Measurements from ENCODE around the gene ARHGAP15.

ARHGAP15 gene

DNA sequence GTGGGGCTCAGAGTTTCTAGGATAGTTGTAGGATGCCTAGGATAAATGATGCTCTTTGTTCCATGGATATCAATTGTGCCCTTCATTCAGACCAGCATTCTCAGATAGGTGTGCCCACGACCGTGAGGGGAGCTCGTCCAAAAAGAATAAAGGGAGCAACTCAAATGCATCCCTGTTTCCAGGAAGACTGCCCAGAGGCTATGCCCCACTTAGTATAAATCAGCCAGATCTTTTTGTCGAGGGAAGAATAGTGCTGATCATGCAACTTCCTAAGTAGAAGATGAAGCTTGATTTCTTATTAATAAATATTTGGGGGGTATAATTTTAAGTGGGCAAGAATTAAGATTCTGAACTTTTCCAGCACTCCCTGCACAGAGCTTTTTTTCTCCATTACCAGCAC lies 450.2 kb downstream of the ARHGAP15 start:
- no peak for DNase-seq (ENCODE audit: low read depth in 3 of 3)

DNA sequence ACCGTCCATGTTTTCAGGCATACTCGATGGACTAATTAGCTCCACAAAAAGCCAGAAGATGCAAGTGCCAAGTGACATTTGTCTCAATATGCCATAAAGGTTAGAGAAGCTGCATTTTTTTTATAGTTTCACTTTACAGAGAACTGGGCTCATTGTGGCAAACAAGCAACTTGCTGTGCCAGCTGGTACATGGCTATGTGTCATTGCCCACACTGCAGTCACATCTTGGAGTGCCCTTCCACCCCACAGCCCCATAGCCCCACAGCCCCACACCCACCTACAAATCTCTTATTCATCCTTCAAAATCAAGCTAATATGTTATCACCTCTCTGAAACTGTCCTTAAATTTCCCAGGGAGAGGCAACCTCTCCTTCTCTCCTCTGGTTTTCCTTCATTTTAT lies 451.9 kb downstream of the ARHGAP15 start:
- no peak for DNase-seq (ENCODE audit: low read depth in 3 of 3)

DNA sequence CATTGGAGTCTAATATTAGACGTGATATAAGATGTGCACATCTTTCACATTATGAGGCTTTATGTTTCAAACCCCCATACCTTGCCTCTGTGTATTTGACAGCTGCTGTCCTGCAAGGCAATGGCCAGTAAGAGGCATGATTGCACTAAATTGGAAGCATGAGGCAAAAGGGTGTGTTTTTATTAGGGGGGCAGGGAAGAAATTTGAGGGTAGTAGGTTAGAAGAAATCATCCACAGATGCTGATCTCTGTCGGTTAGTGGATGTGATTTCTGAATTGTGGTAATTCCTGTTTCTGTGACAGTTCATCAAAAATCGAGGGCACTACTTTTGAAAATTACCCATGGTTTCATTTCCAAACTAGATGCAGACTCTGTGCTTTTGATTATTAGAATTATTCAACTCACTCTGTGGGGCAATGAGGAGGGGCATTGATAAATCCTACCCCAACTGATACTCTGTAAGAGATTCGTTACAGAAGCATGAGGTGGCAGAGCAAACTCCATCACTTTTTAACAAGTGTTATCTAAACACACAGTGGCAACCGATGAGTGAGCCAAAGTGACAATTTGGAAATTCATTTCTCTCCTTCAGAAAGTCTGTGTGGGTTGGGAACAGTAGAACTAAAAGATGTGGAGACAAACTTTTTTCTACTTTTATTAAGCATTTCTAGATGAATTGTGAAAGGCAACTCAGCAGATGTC lies 453.0 kb downstream of the ARHGAP15 start:
- DNase-seq (ENCODE audit: low read depth in 3 of 3): no peak

DNA sequence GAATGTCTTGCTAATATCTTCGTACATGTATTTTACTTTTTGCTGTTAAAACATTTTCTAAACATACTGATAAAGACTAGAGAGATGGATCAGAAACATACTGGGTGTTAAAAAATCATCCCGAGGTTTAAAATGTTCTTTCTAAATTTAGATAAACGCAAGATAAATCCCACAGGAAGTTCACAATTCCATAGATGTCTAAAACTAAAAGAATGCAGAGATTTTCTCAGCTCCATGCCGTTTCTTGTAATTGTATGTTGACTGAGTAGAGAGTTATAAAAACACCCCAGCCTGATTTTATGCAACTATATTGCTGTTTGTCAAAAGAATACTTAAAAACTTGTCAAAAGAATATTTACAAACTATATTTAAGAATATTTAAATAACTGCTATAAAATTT lies 455.7 kb downstream of the ARHGAP15 start:
- DNase-seq (ENCODE audit: low read depth in 3 of 3): no peak

DNA sequence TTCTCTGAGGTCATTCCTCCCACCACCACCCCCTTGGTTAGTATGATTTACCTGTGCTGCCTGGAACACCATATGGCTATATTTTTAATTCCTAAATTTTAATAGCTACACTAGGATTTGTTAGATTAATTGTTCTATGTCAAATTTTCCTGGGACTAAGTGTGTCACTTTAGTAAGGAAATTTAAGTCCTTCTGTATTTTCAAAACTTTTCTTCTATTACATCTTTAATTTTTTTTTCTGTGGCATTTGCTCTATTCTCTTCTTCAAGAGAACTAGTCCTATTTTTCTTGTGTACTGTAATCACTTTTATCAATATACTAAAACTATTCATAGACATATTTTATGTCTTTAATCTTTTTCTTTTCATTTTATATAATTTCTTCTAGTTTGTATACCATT lies 456.9 kb downstream of the ARHGAP15 start:
- DNase-seq (ENCODE audit: low read depth in 3 of 3): no peak

DNA sequence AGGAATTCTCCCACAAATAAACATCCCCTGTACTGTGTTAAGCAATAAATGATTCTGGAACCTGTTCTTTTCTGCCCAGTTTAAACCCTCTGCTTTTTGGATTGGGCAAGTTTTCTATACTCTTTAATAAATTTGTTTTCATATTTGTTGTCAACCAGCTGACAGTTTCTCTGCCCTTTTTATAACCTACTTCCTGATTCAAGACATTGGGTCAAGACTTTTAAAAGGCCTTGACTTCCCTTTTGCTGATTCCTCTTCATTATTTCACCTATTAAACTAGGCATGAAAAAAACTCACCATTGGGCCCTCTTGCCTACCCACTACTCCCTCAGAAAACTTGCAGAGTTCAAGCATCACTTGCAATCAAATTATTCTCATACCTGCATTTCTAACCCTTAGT lies 459.5 kb downstream of the ARHGAP15 start:
- DNase-seq (ENCODE audit: low read depth in 3 of 3): no peak

DNA sequence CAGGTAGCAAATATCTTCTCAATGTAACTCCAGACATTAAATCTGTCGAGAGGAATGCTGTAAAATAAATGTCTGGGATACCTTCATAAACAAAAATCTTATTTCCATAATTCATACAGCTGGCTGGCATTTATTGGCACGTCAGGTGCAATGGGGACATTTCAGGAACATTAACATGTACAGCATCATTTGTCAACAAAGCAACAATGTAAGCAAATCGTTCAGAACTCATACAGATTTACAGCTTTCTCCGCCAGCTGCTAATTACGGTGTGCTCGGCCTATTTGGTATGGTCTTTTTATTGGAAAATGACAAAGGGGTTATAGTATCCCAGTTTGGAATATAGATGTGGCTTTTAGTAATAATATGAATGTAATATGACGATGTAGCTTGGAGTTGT lies 464.9 kb downstream of the ARHGAP15 start:
- no peak for DNase-seq (ENCODE audit: low read depth in 3 of 3)

DNA sequence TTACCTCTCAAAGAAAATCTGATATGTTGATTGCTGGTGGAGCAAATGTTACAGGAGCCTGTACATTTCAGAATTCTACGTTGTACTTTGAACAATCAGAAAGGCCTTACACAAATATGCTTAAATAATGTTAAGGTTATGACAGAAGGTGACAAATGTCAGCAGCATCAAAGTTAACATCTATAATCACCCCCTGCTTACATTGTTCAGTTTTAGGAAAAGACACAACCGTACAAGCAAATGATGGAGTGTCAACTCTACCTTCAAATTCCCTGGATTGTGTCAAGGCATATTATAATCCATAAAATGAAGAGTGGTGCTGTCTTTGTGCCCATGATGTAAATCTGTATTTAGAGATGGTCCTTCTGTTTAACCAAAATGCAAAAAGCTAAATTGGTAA lies 465.5 kb downstream of the ARHGAP15 start:
- no peak for DNase-seq (ENCODE audit: low read depth in 3 of 3)

DNA sequence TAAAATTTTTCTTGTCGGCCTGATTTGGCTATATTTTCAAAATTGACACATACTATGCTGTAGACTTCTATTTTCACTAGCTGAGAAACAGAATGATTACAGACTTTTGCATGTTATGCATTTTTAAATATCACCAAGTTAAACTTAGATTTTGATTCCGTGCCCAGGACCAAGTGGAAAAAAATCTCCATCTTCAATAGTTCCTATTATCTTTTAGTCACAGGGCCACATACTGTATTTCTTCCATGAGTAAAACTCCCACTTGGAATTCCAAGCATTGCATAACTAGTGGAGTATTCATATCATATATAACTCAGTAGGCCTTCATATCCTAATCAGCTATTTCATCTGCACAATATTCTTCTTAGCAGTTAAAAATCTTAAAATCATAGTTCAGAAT lies 470.9 kb downstream of the ARHGAP15 start:
- DNase-seq (ENCODE audit: low read depth in 3 of 3): no peak

DNA sequence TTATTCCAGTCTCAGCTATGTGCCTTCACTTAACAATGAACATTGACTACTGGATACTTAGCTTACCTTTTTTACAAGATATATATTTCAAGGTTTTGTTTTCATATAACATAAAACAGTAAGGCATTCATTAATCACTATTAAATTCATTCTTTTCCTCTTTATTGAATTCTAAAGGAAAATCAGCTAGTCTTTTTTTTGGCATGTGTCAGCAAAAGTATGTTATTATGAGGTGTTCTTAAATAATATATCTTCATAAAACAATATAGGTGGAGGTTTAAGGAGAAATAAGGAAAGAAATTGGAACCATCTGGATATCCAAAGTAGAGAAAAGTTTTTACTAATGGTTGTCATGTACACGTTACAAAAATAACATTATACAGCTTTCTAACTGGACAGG lies 472.6 kb downstream of the ARHGAP15 start:
- DNase-seq (ENCODE audit: low read depth in 3 of 3): no peak

DNA sequence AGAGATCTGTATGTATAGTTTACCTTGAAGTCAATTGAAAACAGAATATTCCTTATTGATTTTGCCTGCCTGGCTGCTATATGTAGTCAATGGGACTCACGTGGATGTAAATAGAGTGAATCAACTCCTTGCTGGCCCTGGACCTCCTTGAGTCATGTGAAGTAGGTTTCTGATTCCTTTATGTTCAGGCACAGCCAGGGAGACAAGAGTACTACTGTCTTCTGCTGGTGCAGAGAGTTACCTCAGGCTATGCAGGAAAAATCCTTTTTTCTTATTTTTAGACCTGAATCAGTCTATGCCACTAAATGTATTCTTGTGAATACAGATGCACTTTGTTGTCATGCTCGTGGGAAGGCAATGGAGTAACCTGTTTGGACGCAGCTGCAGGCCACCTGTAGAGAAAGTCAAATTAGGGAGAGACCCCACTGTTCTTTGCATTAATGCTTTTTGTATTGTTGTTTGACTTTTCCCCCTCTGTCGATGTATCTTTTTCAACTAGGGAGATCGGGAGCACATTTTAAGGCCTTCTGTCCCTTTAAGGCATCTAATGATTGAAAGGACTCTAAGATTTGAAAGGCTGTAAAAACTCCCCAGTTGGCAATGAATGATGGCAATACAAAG lies 473.9 kb downstream of the ARHGAP15 start:
- no peak for DNase-seq (ENCODE audit: low read depth in 3 of 3)

DNA sequence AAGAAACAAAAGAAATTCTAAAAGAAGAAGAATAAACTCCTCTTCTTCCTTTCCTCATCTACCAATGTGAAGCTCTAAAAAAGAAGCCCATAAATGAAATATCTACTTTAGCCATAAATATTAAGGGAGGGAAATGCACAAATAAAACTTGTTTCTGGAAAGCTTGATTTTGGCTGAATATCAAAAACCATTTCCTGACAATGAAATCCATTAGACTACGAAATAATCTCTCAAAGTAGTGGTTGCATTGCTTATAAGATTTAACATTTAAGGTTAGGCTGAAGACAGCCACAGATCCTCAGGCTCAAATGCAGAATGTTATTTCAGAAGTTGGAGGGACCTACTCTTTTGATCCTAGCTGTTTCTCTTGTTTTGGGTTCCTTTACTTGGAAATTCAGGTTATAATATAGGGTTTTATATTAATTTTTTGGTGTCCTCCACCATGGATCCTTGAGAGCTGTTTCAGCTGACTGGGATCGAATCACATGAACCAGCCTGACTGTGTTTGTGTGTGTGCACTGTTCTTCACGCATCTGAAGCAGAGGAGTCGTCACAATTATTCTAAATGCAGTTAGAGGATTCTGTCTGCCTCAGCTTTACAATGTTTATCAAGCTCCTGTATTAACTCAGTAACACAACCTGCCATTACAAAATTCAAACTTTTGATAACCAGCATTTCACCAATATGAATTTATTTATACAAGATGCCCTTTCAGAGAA lies 474.8 kb downstream of the ARHGAP15 start:
- no peak for DNase-seq (ENCODE audit: low read depth in 3 of 3)

DNA sequence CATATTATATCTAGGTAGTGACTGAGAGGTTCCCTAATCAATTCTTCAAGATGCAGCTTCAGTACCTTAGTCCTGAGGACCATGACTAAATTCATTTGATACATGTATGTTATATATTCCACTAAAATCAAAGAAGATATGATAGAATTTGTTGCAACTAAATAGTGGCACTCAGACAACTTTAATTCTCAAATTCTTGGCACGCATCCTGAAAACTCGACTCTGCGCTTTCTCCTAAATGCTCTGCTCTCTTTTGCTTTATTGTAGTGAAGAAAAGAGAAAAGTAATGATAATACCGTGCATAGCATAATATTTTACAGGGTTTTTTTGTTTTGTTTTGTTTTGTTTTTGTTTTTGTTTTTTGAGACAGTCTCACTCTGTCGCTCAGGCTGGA lies 475.3 kb downstream of the ARHGAP15 start:
- no peak for DNase-seq (ENCODE audit: low read depth in 3 of 3)

DNA sequence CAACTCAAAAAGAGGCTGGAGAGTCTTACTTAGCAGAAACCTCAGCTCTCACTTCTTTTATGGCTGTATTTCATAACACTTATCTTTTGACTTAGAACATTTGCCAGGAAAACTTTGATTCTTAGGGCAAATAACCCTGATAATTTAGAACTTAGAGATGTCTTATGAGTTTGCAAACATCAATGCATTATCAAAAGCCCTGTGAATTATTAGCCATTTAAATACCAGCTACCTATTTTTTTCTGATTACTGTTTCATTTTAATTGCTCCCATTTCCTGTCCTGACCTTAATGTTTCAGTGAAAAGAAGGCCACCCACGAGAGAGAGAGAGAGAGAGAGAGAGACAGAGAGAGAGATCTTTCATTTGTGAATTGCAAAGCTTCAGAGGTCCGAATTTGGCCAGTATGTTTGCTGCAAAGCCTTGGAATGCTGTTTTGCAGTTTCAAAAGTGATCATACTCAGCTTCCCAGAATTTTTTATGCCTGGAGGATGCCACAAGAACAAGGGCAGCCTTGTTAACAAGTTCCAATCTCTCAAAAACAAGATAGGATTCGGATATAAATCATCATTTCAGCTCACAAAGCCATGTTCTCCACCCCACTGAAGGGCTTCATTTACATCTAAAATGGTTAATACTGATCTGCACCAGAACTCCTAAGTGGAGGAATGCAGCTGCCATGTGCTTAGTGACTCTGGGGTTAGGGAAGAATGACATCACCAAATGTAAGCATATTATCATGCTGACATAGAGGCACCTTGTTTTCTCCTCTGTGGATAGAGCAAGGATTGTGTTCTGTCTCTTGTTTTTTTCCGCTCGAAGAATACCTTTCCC lies 478.2 kb downstream of the ARHGAP15 start:
- DNase-seq (ENCODE audit: low read depth in 3 of 3): no peak

DNA sequence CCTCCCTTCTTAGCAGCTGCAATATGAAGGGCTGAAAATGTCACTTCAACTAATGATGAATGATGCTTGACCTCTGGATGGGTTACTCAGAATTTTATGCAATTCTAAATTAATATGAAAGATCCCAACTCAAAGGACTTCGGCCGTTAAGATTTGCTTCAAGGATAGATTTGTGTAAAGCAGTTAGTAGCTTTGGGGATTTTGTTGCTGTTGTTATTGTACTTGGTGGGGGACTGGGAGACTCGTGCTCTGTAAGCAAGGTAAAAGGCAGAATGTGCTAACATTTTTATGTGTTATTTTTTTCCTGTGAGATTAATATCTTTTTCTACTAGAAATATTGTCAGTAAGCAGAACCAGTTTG lies 478.8 kb downstream of the ARHGAP15 start:
- no peak for DNase-seq (ENCODE audit: low read depth in 3 of 3)

DNA sequence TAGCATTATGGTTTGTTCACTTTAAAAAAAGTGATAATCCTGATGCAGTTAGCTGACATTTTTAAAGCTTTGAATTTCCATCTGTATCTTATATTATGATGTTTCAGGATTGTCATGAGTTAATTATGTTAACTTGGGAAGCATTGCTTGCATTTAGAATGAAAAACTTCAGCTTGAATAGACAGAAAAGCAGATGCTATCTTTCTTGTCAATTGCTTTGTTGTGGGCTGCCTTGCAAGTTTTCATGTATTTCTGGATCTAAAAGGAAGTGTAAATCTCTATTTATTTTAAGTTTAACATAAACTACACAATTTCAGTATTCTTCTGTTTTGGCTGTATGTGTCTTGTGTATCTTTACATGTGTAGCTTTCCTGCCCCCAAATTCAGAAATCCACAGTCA lies 479.5 kb downstream of the ARHGAP15 start:
- DNase-seq (ENCODE audit: low read depth in 3 of 3): no peak

DNA sequence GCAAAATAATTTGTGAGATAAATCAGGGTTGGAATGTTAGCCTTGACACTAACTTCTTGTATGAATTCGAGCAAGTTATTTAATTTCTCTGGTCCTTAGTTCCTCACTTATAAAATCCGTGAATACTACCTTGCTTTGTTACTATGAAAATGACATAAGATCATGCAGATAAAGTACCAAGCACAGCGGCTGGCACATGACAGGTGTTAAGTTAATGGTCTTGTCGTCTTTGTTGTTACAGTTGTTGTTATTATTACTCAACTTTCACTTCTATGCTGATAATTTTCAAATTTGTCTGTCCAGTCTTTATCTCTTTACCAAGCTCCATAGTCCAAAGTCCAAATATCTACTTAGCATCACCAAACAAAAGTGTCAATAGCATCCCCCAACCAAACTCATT lies 482.1 kb downstream of the ARHGAP15 start:
- DNase-seq (ENCODE audit: low read depth in 3 of 3): no peak

DNA sequence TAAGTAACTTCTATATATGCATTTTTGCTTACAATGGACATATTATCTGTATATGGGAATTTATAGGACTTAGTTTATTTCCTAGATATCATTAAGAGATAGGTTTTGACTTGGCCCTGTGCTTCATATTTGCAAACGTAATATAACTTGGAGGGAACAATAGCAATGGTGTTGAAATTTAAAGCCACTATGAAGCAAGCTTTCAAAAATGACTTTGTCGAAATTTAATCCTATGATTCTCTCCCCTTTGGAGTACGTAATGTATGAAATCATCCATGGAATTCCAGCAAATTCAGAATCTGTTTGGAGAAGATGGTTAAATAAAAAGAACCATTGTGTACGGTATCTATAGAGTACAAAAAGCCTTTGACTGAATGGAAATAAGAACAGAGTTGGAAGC lies 486.3 kb downstream of the ARHGAP15 start:
- DNase-seq (ENCODE audit: low read depth in 3 of 3): no peak

DNA sequence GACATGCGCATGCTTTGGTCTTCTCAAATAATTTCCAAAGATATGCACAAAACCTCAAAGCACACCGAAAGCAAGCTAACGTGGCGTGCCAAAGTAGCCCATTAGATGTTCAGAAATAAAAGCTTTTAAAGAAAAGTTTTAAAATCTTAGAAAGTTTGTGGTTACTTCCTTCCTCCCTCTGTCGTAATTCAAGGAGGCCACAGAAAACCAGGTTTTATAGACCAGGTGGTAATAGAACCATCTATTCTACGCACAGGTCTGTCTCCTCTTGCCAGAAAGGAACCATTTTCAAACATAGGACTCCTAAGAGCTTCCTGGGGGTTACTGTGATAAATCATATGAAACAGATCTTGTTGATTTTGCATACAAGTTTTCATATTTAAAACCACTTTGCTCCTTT lies 487.2 kb downstream of the ARHGAP15 start:
- no peak for DNase-seq (ENCODE audit: low read depth in 3 of 3)

DNA sequence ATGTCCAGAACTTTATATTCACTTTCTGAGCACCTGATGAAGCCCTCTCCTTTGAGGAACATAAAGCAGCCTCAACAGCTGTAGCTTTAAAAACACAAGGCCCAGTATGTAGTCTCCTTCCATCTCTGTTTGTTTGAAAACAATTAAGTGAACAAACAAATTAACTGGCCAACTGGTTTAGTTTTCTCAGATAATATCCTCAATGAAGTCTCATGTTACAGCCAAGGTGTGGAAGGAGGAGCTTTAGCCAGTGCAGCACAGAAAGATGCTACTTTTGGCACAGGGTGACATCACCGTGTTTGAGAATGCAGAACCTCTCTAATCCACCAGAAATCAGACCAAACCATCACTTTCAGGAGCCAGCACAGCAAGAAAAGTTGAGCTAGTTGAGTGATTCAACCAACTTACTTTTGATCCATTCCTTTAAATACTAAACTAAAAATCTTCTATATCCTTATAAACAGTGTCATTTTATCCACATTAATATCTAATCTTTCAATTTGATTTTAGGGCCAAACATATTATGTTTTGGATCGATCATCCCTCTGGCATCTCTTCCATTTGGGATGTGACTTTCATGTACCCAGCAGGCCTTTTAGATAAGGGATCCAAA lies 488.7 kb downstream of the ARHGAP15 start:
- no peak for DNase-seq (ENCODE audit: low read depth in 3 of 3)

DNA sequence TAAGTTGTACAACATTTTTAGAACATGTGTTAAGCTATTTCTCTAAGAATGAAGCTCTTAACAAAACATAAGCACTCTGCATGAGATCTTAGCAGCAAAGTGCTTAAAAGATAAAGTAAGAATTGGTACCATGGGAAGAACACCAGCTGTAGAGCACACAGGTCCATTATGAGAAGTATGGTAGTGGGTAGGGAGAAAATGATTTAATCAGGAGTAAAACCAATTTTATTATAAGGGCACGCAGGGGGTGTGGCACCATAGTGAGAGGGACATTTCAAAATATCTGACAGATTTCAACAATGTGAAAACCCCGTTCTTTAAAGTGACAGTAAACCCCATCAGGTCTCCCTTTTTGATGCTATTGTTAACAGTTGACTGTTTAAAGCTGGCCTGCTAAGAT lies 492.9 kb downstream of the ARHGAP15 start:
- no peak for DNase-seq (ENCODE audit: low read depth in 3 of 3)
